Tibial artery (tissue), 4 donors: ENCODE measurements around the gene RAB7A.
"Not testable (repeated sequence)": the region's sequence is repeated elsewhere in the genome, so short reads cannot be mapped to it uniquely, and the experiment has no call there.

Experiments used
- DNase-seq, 2 donors: peaks; one replicate each; pipeline ENCODE4 v3.0.0-alpha.2; 2019
- H3K27ac ChIP-seq, 2 donors: fragments of 200-600 bp; sonication (generic) in 1 of 2; 1 replicate in 1 of 2; 2 replicates in 1 of 2; pipeline ENCODE4 v1.5.1; 2018 to 2019; ENCODE audit warnings: mild to moderate bottlenecking in 1 of 2
- H3K27me3 ChIP-seq, 2 donors: fragments of 200-600 bp; sonication (generic) in 1 of 2; one replicate each; pipeline versions ENCODE4 v1.5.1 to v1.6.0; 2016 to 2019
- H3K36me3 ChIP-seq, 3 donors: fragments of 200-600 bp; sonication (generic) in 2 of 3; one replicate each; pipeline ENCODE4 v1.5.1; 2016 to 2019; ENCODE audit warnings: mild to moderate bottlenecking in 2 of 3
- H3K4me1 ChIP-seq, 4 donors: fragments of 200-600 bp; sonication (generic) in 2 of 4; 1 replicate in 3 of 4; 2 replicates in 1 of 4; pipeline ENCODE4 v1.5.1; 2016 to 2019
- H3K4me3 ChIP-seq, 2 donors: fragments of 200-600 bp; sonication (generic) in 1 of 2; 1 replicate in 1 of 2; 2 replicates in 1 of 2; pipeline ENCODE4 v1.5.1; 2018 to 2019; ENCODE audit warnings: mild to moderate bottlenecking in 2 of 2
- H3K9me3 ChIP-seq, 3 donors: fragments of 200-600 bp; sonication (generic) in 1 of 3; one replicate each; pipeline ENCODE4 v1.5.1; 2016 to 2019
- intact Hi-C: fragments of 100-400 bp; cut with DNase I; formaldehyde crosslinking; loops from one replicate; pipeline ENCODE4 v1.15.0; 2023; ENCODE audit warnings: low total_unique reads
- TF ChIP-seq, protein P1 (sequence below), 2 experiments: fragments of 200-600 bp in 1 of 2; fragments of 450-650 bp in 1 of 2; IDR thresholded peaks; one replicate each; pipeline ENCODE4 v1.5.1; 2017 to 2019; ENCODE audit warnings: antibody characterized with exemption in 2 of 2, mild to moderate bottlenecking in 1 of 2, moderate library complexity in 1 of 2

The RAB7A gene

DNA sequence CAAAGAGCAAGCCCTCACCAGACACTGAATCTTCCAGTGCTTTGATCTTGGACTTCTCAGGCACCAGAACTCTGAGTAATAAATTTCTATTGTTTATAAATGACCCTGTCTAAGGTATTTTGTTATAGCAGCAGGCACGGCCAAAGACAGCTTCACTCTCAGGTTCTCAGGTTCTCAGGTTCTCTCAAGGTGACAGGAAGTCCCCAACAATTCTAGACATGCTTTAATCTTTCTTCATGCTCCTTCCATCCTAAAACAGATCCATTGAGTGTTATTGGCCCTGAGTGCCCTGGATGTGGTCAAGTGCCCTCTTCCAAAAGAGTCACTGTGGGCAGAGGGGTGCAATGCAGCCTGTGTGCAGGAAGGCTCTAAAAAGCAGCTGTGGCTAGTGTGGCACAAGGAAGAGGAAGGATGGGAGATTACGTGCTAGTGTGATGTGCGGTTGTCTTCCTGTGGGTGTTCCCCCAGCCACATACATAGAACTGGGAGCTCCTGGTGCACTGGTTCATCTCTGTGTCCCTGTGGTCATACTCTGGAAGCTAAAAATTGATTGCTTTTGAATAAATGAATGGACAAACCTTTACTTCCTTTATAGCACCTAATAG, 11.0 kb upstream of the RAB7A start:
- Histone ChIP-seq H3K36me3 (no peaks in the 10 kb centered on the region), H3K4me1 (no peaks in the 10 kb centered on the region), H3K4me3 (no peak overlapping the region), H3K9me3 (no peaks in the 10 kb centered on the region), H3K27ac (no peak overlapping the region), H3K27me3 (no peaks in the 10 kb centered on the region)
- TF ChIP-seq, protein P1, sequence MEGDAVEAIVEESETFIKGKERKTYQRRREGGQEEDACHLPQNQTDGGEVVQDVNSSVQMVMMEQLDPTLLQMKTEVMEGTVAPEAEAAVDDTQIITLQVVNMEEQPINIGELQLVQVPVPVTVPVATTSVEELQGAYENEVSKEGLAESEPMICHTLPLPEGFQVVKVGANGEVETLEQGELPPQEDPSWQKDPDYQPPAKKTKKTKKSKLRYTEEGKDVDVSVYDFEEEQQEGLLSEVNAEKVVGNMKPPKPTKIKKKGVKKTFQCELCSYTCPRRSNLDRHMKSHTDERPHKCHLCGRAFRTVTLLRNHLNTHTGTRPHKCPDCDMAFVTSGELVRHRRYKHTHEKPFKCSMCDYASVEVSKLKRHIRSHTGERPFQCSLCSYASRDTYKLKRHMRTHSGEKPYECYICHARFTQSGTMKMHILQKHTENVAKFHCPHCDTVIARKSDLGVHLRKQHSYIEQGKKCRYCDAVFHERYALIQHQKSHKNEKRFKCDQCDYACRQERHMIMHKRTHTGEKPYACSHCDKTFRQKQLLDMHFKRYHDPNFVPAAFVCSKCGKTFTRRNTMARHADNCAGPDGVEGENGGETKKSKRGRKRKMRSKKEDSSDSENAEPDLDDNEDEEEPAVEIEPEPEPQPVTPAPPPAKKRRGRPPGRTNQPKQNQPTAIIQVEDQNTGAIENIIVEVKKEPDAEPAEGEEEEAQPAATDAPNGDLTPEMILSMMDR (IDR thresholded peaks at IDR 0.05), result no peak
- intact Hi-C loops, result no loop called here
- no peak for DNase-seq

DNA sequence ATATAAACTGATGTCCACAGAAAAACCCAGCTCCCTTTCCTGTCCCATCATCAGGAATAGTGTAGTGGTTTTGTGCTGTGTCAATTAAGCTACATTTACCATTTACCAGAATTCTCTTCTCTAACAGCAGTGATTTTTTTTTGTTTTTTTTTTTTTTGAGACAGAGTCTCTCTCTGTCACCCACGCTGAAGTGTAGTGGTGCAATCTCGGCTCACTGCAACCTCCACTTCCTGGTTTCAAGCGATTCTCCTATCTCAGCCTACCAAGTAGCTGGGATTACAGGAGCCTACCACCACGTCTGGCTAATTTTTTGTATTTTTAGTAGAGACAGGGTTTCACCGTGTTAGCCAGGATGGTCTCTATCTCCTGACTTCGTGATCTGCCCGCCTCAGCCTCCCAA, 7.1 kb upstream of the RAB7A start:
- H3K4me3 ChIP-seq, H3K4me1 ChIP-seq, intact Hi-C loops, H3K36me3 ChIP-seq, H3K27me3 ChIP-seq, H3K9me3 ChIP-seq, H3K27ac ChIP-seq, DNase-seq: not testable (repeated sequence)

DNA sequence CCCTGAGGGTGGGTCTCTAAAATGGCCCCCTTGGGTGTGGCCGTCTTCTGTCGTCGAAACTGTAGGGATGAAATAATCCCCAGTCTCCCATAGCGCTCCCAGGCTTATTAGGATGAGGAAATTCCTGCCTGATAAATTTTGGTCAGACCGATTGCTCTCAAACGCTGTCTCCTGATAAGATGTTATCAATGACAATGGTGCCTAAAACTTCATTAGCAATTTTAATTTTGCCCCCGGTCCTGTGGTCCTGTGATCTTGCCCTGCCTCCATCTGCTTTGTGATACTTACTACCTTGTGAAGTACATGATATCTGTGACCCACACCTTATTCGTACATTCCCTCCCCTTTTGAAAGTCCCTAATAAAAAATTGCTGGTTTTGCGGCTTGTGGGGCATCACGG, 5.1 kb upstream of the RAB7A start:
- DNase-seq, result no peak
- no peaks in the 10 kb centered on the region for H3K27me3 ChIP-seq
- TF ChIP-seq, protein P1 (IDR thresholded peaks at IDR 0.05), result no peak
- intact Hi-C loops, result loop anchor here (10.0 kb wide), 1 partner anchor 154 kb away; the partner anchor contains the start of gene ACAD9
- peaks cover 0 to 6% (median 3%) of the 10 kb centered on the region in 4 donors for H3K4me1 ChIP-seq
- H3K27ac ChIP-seq, result no peak overlapping the region
- no peaks in the 10 kb centered on the region for H3K9me3 ChIP-seq
- no peaks in the 10 kb centered on the region for H3K36me3 ChIP-seq
- no peak overlapping the region for H3K4me3 ChIP-seq

DNA sequence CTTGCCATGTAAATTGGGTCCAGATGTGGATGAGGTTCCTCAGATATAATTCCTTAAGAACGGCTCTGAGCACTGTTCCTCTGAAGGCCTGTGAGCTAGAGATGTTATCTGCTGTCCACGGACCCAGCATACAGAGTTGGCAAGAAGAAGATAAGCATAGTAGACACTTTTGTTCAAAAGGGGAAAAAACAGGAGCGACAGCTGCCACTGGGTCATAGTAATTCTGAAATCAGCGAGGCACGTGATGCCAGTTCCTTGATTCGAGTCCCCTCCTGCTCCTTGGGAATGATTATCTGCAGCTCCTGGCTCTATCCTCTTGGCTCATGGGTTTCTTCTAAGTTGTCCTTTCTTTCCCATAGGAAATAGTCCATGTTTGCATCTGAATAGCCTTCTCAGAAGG, 2.5 kb upstream of the RAB7A start:
- no peaks in the 10 kb centered on the region for H3K36me3 ChIP-seq
- intact Hi-C loops, result loop anchor here (10.0 kb wide), 1 partner anchor 151 kb away; the partner anchor contains the start of gene ACAD9
- DNase-seq, result no peak
- H3K4me3 ChIP-seq, result no peak overlapping the region
- H3K27ac ChIP-seq, result no peak overlapping the region
- no peaks in the 10 kb centered on the region for H3K27me3 ChIP-seq
- H3K9me3 ChIP-seq, result no peaks in the 10 kb centered on the region
- peaks cover 0 to 22% (median 13%) of the 10 kb centered on the region in 4 donors for H3K4me1 ChIP-seq
- TF ChIP-seq, protein P1 (IDR thresholded peaks at IDR 0.05), result no peak

DNA sequence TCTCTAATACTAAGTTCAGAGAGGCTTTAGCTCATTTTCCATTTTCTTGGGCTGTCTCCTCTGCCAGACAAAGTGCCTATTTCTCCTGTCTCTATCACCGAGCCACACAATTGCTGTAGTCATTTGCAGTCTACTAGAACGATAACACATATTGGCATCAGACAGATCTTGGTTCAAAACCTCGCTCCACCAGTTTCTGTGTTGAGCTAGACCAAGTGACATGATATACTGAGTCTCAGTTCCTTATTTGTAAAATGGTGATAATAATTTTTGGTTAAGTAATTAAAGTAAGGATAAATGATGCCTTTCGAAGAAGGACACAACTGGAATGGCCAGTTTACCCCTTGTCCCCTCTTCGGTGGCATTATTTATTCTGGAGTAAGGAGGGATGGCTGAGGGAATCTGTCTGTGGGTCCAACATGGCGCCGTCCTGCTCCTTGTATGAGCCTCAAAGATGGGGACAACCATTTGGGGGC, 398 bp upstream of the RAB7A start:
- intact Hi-C loops, result loop anchor here (5.0 to 10.0 kb wide), 2 partner anchors 43 to 149 kb away; partner anchors contain the start of gene ACAD9
- H3K4me3 ChIP-seq, result peak overlapping the region; percentile 93 to 99
- peaks cover 0 to 43% (median 32%) of the 10 kb centered on the region in 4 donors for H3K4me1 ChIP-seq
- H3K36me3 ChIP-seq, result no peaks in the 10 kb centered on the region
- H3K27me3 ChIP-seq, result no peaks in the 10 kb centered on the region
- H3K27ac ChIP-seq, result peak overlapping the region; percentile 90 to 100
- TF ChIP-seq, protein P1 (IDR thresholded peaks at IDR 0.05), result no peak
- DNase-seq, result no peak
- H3K9me3 ChIP-seq, result no peaks in the 10 kb centered on the region

DNA sequence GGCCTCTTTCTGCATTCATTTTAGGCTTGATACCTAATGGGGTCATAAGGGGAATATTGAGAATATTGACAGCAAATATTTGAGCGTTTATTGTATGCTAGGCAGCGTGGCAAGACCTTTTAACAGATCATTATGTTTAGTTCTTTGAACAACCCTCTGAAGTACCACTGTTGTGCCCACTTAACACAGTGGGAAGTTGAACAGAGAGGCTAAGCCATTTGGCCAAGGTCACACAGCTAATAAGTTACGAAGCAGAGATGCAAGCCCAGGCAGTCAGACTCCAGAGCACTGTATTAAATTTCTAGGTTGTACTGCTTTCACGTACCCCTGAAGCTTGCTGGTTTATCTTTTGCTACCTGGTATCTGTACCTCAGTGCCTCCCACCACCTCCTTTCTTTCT, 1.1 kb downstream of the RAB7A start:
- no peaks in the 10 kb centered on the region for H3K36me3 ChIP-seq
- TF ChIP-seq, protein P1 (IDR thresholded peaks at IDR 0.05), result no peak
- DNase-seq, result no peak
- intact Hi-C loops, result loop anchor here (5.0 to 10.0 kb wide), 2 partner anchors 45 to 148 kb away; partner anchors contain the start of gene ACAD9
- H3K27me3 ChIP-seq, result no peaks in the 10 kb centered on the region
- peak overlapping the region; percentile 90 to 100 for H3K27ac ChIP-seq
- H3K4me3 ChIP-seq, result peak overlapping the region; percentile 93 to 99
- H3K4me1 ChIP-seq, result peaks cover 0 to 58% (median 44%) of the 10 kb centered on the region in 4 donors
- H3K9me3 ChIP-seq, result no peaks in the 10 kb centered on the region
